ENCODE results near the gene JMJD6. TPM values are rescaled to one million over a fixed set of nuclear protein-coding genes. Genes with fewer than 3 reads are reported as not detected.
"Not testable (repeated sequence)": the region's sequence is repeated elsewhere in the genome, so short reads cannot be mapped to it uniquely, and the experiment has no call there.

The JMJD6 gene
- polyA plus RNA-seq, 5 donors = 20.2 to 28.9 (median 25.5) TPM

DNA sequence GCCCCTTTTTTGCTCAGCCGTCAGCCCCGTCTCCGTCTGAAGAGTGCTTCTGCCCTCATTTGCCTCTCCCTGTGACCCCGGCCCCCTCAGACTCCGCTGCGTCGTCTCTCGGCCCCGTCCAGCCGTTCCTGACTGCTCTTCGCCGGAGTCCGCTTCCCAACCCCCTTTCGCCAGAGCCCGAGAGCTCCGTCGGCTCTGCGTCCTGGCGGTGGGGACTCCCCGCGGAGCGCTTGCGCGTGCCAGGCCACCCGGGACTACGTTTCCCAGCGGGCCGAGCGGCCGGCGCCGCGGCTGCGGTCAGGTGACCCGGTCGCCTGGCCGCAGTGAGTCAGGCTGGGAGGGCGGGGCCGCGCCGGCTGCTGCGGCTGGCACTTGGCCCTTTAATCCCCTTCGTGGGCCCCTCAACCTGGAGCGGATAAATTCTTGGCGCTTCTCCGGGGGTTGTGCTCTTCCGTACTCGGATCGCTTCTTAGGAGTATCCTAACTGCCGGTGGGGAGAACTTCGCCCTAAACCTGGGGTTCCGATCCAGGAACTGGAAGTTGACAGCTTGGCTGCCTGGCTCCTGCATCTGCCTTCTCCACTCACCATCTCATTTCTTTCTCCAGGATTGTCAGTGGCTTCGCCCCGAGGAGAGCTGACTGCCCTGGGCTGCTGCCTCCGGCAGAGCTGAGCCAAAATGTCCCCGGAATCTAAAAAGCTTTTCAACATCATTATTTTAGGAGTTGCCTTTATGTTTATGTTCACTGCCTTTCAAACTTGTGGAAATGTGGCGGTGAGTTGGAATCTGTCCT, 11.5 kb upstream of the JMJD6 start, which contains the start of gene MFSD11:
Gene MFSD11, plus strand, starts transcription at position 444 of the 792 bp plus-strand sequence. Its CDS starts 234 bp downstream, at position 678.
- peak; percentile 98 for DNase-seq

DNA sequence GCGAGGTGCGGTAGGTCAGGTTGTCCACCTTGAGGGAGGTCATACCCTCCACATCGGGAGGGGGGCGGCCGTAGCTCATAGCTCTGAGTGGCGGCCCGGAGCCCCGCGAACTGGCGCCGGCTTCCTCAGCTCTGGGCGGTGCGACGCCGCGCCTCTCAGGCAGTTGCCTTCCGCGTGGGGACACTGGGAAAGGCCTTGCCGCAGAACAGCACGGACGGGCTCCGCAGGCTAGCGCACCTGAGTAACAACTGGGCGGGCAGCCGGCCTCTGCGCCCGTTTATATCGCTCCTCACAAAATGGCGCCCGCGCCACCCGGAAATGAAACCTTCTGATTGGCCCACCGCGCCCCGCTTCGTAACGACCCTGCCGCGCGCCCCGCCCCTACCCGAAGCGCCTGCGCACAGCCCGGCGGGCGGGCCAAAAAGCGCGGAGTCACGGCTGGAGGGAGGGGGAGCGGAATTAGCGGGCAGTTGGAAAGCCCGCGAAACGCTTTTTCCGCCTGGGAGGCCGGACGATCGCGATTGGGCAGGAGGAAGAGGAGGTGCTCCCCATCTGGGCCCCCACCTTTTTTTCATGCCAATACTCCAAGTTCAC, 10.8 kb upstream of the JMJD6 start, which contains the start of gene SRSF2:
Gene SRSF2, minus strand, starts transcription at position 250 of the 594 bp plus-strand sequence. Its CDS starts 171 bp downstream, at position 79.
- peak; percentile 99 for DNase-seq

DNA sequence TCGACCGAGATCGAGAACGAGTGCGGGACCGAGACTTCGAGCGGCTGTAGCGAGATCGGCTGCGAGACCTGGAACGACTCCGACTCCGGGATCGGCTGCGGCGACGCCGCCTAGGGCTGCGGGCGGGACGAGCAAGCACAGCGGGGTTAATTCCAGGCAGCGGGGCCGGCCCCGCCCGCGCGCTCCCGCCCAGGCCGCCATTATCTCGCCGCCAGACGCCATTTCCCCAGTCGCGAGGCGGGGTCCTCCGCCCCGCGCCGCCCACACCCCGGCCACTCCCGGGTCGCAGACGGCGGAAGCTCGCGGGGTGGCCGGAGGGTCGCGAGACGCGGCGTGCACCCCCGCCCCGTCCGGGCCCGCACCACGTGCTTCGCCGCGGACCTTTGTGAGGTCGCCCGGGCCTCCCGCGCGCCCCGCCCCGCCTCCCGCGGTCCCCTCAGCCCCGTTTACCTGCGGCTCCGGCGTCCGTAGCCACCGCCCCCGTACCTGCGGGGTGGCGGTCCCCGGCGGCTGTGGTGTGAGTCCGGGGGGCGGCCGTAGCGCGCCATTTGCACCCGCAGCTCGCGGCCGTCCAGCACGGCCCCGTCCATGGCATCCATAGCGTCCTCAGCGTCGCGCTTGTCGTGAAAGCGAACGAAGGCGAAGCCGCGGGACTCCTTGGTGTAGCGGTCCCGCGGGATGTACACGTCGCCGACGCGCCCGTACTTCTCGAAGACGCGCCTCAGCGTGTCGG, 10.1 kb upstream of the JMJD6 start:
- DNase-seq = peak; percentile 62 to 71

DNA sequence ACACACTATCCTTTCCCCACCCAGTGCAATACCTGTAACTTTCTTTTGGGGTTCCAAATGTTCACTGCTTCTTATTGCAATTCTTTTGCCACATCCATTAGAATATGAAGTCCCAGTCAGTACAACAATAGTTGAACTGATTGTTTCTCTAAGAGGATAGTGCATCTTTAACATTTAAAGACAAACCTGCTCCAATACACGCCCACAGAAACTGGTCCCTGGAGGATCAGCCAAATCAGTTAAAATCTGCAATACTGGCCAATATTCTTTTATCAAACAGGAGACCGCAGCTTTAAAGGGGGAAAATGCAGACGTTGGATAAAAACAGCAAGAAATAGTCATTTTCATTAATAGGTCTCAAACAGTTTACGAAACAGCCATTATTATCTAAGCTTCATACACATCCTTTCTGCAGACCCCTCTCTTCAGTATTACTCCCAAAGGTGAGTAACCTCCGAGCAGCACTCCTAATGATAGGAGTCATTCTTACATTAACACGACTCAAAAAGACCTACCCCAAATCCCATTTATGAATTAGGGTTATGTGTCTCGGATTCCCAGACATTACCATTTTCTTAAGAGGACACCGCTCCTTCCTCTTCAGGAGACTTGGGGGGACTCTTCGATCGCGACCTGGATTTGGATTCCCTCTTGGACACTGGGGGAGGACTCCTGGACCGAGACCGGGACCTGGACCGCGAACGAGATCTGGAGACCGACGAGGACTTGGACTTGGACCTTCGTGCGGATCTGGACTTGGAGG, 9.4 kb upstream of the JMJD6 start:
- DNase-seq = no peak

DNA sequence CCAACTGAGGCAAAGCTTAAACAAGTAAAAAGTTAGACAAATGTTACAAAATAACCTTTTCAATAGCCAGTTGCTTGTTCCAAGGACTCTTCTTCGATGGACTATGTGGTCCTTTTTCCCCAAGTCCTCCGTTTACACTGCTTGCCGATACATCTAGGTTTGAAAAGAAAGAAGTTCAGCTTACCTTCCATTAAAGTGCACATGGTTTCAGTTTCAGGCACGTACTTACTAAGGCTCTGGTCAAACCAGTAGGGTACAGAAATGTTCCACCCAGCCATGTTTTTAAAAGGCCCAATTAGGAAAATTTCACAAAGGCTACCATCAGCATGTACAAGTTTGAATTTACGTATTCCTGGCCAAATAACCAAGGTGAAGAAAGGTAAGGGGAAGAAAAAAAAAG, 8.6 kb upstream of the JMJD6 start:
- DNase-seq = no peak

DNA sequence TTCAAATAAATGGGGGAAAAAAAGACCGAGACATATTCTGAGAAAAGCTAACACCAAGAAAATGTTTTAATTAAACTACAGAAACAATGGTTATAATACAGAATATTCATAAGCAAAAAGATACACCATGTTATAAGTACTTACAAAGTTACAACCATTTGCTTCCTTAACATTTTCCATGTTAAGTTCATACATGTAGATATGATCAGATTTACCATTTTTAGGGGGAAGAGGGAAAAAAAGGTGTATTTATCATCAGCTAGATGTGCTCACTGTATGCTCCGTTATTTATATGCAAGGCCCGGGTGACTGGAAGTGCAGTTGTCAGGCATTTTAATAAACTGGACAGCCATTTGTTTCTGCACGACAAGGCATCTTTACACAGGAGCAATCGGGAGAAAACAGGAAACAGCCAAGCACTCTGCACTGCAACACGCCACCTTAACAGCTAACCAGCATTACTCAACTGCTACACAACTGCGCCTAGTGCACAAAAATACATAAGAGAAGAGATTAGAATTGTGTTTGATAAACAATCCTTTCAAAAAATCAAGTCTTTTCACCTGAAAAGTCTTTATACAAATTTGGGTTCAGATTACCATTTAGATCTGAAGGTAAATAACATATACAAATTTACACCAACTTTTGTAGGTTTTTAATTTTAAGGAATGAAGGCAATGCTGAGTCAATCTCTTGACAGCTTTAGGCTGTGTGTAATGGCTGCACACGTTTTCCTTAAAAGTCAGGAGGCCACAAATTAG, 7.9 kb upstream of the JMJD6 start:
- no peak for DNase-seq

DNA sequence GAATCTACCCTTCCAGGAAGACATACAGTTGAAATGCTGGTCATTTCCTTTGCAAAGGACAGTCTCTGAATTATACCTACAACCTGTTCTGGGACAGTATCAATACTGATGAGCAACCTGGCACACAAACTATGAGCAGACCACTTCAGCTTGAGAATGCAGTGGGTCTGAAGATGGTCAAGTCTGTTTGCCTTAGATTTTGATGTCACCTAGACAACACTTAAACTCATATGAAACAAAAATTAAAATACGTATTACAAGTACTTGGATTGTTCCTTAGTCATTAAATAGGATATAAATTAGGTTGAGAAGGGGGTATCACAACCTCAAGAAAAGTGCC, 7.2 kb upstream of the JMJD6 start:
- no peak for DNase-seq

DNA sequence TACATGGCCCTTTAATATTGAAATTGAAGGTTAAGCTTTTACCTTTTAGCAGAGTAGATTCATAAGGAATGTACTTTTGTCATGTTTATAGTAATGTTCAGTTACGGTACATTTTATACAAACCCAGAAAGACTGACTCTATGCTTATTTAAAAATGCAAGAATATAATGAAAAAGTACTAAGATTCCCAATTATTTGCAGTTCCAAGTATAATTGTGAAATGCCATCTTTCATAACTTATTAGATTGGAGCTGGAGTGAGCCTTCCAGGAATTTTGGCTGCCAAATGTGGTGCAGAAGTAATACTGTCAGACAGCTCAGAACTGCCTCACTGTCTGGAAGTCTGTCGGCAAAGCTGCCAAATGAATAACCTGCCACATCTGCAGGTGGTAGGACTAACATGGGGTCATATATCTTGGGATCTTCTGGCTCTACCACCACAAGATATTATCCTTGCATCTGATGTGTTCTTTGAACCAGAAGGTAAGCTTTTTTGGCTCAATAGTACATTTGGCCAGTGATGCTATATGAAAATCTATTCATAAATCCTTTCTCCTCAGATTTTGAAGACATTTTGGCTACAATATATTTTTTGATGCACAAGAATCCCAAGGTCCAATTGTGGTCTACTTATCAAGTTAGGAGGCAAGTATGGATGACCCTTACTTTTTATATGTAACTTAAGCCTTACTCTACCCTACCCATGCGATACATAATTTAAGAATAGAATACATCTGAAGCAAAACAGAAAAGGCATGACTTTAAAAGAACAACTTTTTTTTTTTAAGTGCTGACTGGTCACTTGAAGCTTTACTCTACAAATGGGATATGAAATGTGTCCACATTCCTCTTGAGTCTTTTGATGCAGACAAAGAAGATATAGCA, 6.6 kb upstream of the JMJD6 start:
- no peak for DNase-seq

DNA sequence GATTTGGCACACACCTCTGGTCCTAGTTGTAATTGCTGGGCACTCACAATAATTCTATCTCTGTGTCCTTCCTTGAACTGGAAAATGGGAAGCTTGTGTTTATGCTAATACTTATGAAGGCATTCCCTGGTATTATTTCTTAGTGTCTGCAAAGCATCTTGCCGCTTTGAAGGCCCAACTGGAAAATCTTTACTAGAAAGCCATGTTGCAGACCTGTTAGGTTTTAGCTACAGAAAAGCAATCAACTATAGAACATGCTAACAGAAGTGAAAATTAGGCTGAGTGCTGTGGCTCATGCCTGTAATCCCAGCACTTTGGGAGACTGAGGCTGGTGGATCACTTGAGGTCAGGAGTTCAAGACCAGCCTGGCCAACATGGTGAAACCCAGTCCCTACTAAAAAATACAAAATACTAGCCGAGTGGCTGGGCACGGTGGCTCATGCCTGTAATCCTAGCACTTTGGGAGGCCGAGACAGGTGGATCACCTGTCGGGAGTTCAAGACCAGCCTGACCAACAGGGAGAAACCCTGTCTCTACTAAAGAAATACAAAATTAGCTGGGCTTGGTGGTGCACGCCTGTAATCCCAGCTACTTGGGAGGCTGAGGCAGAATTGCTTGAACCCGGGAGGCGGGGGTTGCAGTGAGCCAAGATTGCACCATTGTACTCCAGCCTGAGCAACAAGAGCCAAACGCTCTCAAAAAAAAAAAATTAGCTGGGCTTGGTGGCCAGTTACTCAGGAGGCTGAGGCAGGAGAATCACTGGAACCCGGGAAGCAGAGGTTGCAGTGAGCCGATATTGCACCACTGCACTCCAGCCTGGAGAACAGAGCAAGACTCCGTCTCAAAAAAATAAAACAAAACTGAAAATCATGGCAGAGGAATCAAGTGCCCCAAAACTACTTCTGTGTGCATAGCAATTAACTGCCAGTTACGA, 5.7 kb upstream of the JMJD6 start:
- DNase-seq = not testable (repeated sequence)

DNA sequence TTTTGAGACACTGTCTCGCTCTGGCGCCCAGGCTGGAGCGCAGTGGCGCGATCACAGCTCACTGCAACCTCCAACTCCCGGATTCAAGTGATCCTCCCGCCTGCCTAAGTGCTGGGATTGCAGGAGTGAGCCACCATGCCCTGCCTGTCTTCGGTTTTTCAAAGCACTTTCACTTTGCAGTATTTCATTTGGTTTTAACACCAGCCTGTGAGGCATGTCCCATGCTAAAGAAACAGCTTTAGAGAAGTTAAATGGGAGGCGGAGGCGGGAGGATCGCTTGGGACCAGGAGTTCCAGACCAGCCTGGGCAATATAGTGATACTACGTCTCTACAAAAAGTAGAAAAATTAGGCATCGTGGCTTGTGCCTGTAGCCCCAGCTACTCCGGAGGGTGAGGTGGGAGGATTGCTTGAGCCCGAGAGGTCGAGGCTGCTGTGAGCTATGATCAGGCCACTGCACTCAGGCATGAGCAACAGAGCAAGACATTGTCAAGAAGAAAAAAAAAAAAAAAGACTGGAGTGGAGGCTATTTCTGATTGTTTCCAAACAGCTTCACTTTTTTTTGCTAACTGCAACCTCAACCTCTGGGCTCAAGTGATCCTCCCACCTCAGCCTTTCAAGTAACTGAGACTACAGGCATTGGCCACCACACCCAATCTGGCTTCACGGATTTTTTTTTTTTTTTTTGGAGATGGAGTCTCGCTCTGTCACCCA, 1.5 kb upstream of the JMJD6 start:
- DNase-seq = no peak

DNA sequence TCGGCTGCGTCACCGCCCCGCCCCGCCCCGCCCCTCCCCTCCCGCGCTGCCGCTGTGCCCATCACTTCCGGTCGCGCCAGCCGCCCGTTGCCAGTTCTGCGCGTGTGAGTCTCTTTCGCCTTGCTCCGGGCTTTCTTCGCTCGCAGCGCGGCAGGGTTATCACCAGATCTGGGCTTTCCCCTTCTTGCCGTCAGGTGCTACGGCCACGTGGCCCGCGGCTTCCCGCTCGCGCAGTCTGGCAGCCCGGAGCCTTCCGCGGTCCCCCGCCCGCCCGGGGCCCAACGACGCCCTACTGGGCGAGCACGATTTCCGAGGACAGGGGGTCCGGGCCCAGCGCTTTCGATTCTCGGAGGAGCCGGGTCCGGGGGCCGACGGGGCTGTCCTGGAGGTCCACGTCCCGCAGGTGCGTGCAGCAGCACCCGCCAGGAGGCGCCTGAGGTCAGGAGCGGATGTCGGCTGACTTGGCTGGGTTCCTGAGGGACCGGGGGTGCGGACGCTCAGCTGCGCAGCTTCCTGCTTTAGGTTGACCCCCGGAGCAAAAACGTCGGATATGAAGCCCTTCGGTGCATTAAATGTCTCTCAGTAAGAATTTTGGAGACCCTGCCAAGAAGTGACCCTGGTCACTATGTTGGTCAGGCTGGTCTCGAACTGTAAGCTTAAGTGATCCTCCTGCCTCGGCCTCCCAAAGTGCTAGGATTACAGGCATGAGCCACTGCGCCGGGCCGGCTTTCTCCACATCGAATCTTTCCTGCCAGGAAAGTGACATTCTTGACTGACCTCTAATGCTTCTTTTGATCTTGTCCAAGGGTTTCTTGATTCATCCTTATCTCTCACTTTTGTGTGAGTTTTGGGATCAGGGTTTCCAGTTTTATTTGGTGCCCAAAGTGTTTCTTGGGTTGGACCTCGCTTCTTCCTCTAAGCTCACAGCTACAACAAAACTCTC, 641 bp upstream of the JMJD6 start, which contains the start of gene METTL23:
Gene METTL23, plus strand, starts transcription at position 64 of the 943 bp plus-strand sequence. CDS start 2,872 bp downstream, outside the sequence.
- peak; percentile 75 to 84 for DNase-seq

DNA sequence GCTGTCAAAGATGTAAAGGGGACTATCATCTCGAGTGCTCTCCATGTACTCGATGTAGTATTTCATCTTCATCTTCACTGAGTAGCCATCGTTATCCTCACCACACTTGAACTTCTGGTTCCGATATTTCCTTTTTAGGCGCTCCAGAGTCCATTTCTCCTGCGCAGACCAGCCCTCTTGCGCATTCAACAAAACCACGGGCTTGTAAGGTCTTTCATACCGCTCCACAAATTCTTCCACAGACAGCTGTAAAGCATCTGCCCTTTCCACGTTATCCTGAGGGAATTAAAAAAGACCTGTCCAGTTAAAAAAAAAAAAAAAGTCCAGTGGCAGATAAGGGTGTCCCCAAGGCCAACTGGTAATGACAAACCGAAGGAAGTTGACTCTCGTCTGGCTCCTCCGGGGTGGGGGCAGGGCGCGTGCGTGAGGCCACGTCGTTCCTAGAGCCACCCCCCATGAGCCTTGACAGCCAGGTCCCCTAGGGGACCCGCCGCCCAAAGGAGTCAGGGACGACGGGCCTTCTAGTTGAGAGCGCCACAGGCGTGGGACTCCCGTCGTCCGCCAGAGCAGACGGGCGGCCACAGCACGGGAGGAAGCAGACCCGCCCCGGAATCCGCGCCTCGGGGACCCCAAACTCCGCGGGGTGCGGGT, 701 bp downstream of the JMJD6 start:
- DNase-seq = peak in 1 of 2 donors; percentile 47

DNA sequence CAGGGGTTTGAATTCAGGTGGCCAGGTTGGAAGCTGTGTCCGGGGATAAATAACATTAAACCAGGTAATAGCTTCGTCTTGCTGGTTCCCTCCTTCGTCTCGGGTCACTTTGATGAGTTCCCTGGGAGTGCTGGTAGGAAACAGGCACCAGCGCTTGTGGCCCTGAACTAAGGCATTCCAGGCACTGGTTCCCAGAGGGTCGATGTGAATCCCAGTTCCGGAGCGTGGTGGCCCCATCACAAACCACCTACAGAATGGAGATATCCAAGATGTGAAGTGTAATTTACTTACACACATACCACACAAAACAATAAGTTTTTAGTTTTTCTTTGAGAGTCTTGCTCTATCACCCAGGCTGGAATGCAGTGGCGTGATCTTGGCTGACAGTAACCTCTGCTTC, 2.6 kb downstream of the JMJD6 start:
- DNase-seq = no peak

DNA sequence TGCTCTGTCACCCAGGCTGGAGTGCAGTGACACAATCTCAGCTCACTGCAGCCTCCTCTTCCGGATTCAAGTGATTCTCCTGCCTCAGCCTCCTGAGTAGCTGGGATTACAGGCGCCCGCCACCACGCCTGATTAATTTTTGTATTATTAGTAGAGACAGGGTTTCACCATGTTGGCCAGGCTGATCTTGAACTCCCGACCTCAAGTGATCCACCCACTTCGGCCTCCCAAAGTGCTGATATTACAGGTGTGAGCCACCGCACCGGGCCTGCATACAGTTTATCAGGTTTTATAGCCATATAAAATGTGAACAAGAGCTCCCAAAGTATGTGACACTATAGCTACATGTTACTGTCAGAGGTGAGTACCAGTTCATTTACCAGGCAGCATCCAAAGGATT, 3.4 kb downstream of the JMJD6 start:
- not testable (repeated sequence) for DNase-seq

DNA sequence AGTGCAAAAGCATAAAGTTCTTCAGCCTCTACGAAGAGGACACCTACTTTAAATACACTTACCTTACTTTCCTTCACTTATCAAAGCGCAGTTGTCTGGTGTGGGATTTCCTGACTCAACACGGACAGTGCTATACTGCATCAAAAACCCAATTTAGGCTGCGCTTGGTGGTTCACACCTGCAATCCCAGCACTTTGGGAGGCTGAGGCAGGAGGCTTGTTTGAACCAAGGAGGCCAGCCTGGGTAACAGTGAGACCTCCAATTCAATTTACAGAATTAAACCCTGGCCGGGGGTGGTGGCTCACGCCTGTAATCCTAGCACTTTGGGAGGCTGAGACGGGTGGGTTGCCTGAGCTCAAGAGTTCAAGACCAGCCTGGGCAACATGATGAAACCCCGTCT, 4.1 kb downstream of the JMJD6 start:
- no peak for DNase-seq

DNA sequence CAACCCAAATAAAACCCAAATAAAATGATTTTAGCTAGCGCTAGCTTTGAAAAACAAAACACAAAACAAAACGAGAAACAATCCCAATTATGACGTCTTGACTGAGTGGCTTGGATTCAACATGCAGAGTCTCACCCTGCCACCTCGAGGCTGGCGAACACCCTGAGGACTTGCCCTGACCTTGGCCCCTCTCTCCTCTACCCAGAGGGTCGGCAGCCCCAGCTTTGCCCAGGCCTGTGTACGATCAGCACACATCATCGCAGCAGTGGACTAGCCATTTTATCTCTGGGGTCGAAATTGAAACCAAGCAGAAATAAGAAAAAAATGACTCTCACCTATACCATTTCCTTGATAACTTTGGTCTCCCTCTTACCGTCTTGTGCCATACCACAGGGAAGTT, 4.9 kb downstream of the JMJD6 start:
- DNase-seq = no peak
